22Rv1 (cell line): ENCODE measurements around the gene BCAP31.

Experiments used
- H3K27ac ChIP-seq: fragments of 450-650 bp; 2 replicates; pipeline ENCODE4 v1.5.1; 2017
- CTCF ChIP-seq: fragments of 450-650 bp; IDR thresholded peaks from 2 replicates; pipeline ENCODE4 v1.5.1; 2017; ENCODE audit warnings: mild to moderate bottlenecking
- ZFX ChIP-seq: fragments of 450-650 bp; IDR thresholded peaks from 2 replicates; pipeline ENCODE4 v1.6.1; 2017; ENCODE audit warnings: antibody characterized with exemption, borderline replicate concordance

The BCAP31 gene

GRCh38 chrX:153723351-153724251 lies 586 bp downstream of the BCAP31 start:
- peak; percentile 49 for TF ChIP-seq CTCF
- TF ChIP-seq ZFX = no peak
- peak overlapping the region; percentile 82 for H3K27ac ChIP-seq

DNA sequence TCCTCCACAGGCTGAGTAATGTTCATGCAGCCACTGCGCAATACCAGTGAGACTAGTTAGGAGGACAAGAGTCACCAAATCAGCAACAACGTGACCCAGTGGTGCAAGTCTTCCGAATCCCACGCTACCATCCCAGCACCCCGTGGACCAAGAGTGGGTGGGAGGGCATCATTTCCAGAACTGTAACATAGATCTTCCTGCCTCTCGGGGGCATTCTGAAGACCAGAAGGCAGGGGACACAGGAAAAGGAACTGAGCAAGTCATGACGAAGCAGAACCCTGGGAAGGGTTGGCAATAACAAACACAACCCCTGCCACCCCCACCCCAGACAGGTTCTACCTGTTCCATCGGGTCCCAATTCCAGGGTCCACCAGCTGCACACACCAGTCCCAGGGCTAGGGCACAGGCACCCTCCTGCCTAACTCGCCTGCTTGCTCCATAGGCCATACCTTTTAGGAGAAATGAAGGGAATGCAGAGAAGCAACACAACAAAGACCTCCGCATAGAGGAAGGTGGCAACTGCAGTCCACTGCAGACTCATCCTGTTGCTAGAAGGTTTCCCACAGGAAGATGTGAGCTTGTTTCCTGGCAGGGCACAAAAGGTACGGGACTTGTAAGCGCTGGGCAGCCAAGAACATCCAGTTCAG lies 1.4 kb downstream of the BCAP31 start:
- TF ChIP-seq ZFX = no peak
- no peak for TF ChIP-seq CTCF
- peak overlapping the region; percentile 82 for H3K27ac ChIP-seq

DNA sequence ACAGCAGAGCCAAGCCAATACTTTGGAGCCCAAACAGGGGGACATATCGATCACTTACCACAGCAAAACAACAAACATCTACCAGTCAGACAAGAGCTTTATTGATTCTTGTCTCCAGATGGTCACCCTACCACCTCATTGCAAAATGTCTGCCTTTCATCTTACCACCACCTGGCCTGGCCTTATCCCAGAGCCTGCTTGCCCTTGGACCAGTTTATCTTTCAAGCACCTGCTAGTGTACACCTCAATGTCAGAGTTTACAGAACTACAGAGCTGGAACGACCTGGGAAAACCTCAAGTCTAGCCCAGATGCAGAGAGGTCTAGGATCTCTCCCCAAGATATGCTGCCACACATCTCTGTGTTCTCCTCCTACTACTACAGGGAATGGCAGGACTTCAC lies 4.5 kb downstream of the BCAP31 start:
- H3K27ac ChIP-seq = no peak overlapping the region
- TF ChIP-seq ZFX (no peak), CTCF (no peak)

GRCh38 chrX:153719238-153719637 lies 4.9 kb downstream of the BCAP31 start:
- TF ChIP-seq ZFX (no peak), CTCF (no peak)
- no peak overlapping the region for H3K27ac ChIP-seq

- no peak overlapping the region for H3K27ac ChIP-seq
- TF ChIP-seq ZFX (no peak), CTCF (no peak)
Observed at GRCh38 chrX:153717445-153717844, 6.7 kb downstream of the BCAP31 start.

DNA sequence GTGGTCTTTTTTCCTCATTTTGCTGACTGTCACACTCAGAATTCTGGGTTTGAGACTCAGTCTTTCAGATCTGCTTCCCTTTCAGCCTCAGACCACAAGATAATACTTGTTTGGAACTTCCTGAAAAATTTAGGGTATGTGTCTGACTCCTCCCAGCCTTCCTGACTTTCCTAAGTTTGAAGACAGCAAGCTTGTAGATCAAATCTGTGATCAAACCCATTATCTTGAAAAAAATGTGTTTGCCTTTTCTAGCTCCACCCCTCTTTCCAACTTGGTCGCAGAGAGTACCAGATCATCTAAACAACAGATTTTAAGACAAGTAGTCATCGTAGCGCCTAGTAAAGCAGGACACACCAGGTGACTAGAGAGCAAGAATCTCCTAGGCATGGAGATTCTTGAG lies 9.9 kb downstream of the BCAP31 start:
- H3K27ac ChIP-seq = no peak overlapping the region

More for the DNA sequence above, 9.9 kb downstream of the BCAP31 start:
- no peak for TF ChIP-seq ZFX
- TF ChIP-seq CTCF = no peak
